Subcutaneous abdominal adipose tissue (tissue), 5 donors: ENCODE measurements around the gene THAP4.

Experiments
- H3K27ac ChIP-seq: one replicate; pipeline ENCODE4 v1.7.0; 2013; ENCODE audit warnings: low read depth, mild to moderate bottlenecking, inconsistent platforms, low read length, moderate library complexity
- H3K27me3 ChIP-seq, 5 donors: one replicate each; pipeline ENCODE4 v1.7.0; 2013; ENCODE audit warnings: low read length in 5 of 5, inconsistent platforms in 1 of 5; ENCODE audit not compliant: control insufficient read depth in 5 of 5, insufficient read depth in 4 of 5
- H3K36me3 ChIP-seq, 5 donors: one replicate each; pipeline ENCODE4 v1.7.0; 2013; ENCODE audit warnings: low read length in 5 of 5; ENCODE audit not compliant: control insufficient read depth in 5 of 5, insufficient read depth in 5 of 5
- H3K4me1 ChIP-seq, 5 donors: one replicate each; pipeline ENCODE4 v1.7.0; 2013; ENCODE audit warnings: low read length in 5 of 5, mild to moderate bottlenecking in 3 of 5, moderate library complexity in 1 of 5; ENCODE audit not compliant: control insufficient read depth in 5 of 5, insufficient read depth in 5 of 5
- H3K4me3 ChIP-seq, 5 donors: one replicate each; pipeline ENCODE4 v1.7.0; 2013; ENCODE audit warnings: low read length in 5 of 5, low read depth in 1 of 5
- H3K9ac ChIP-seq, 5 donors: one replicate each; pipeline ENCODE4 v1.7.0; 2013; ENCODE audit warnings: low read length in 5 of 5, mild to moderate bottlenecking in 4 of 5, moderate library complexity in 3 of 5
- H3K9me3 ChIP-seq, 5 donors: one replicate each; pipeline ENCODE4 v1.7.0; 2013; ENCODE audit warnings: low read length in 5 of 5; ENCODE audit not compliant: control insufficient read depth in 5 of 5
- donor health status: healthy.
- donor health status: healthy.
- donor health status: healthy.
- donor health status: healthy.
- donor health status: healthy.

THAP4 gene

GRCh38 chr2:241673797-241674725, 37.1 kb upstream of the THAP4 start:
- Histone ChIP-seq H3K4me3 (no peak overlapping the region), H3K27ac (no peak overlapping the region), H3K9ac (no peak overlapping the region), H3K4me1 (peaks cover 0 to 14% (median 3%) of the 10 kb centered on the region in 5 donors), H3K27me3 (no peaks in the 10 kb centered on the region), H3K36me3 (peaks cover 0 to 86% (median 61%) of the 10 kb centered on the region in 5 donors), H3K9me3 (no peaks in the 10 kb centered on the region)

GRCh38 chr2:241673189-241673663, 36.3 kb upstream of the THAP4 start:
- Histone ChIP-seq H3K27me3 (no peaks in the 10 kb centered on the region), H3K4me1 (peaks cover 0 to 14% (median 3%) of the 10 kb centered on the region in 5 donors), H3K36me3 (peaks cover 0 to 86% (median 64%) of the 10 kb centered on the region in 5 donors), H3K4me3 (no peak overlapping the region), H3K27ac (no peak overlapping the region), H3K9me3 (no peaks in the 10 kb centered on the region), H3K9ac (no peak overlapping the region)

- H3K27ac ChIP-seq: no peak overlapping the region
Measured at GRCh38 chr2:241672243-241673188, 35.6 kb upstream of the THAP4 start.

GRCh38 chr2:241671457-241672240, 34.7 kb upstream of the THAP4 start:
- H3K4me1 ChIP-seq: peaks cover 0 to 14% (median 3%) of the 10 kb centered on the region in 5 donors

More at GRCh38 chr2:241672243-241673188, 35.6 kb upstream of the THAP4 start:
- H3K9ac ChIP-seq: no peak overlapping the region
- no peaks in the 10 kb centered on the region for H3K9me3 ChIP-seq
- peaks cover 0 to 14% (median 3%) of the 10 kb centered on the region in 5 donors for H3K4me1 ChIP-seq
- H3K27me3 ChIP-seq: no peaks in the 10 kb centered on the region
- no peak overlapping the region for H3K4me3 ChIP-seq
- H3K36me3 ChIP-seq: peaks cover 0 to 86% (median 65%) of the 10 kb centered on the region in 5 donors

GRCh38 chr2:241670333-241671110, 33.6 kb upstream of the THAP4 start:
- Histone ChIP-seq H3K27ac (no peak overlapping the region), H3K36me3 (peaks cover 0 to 78% (median 61%) of the 10 kb centered on the region in 5 donors)

More at GRCh38 chr2:241671457-241672240, 34.7 kb upstream of the THAP4 start:
- Histone ChIP-seq H3K9ac (no peak overlapping the region), H3K4me3 (no peak overlapping the region), H3K27me3 (no peaks in the 10 kb centered on the region), H3K9me3 (no peaks in the 10 kb centered on the region), H3K27ac (no peak overlapping the region), H3K36me3 (peaks cover 0 to 85% (median 62%) of the 10 kb centered on the region in 5 donors)

GRCh38 chr2:241668839-241669238, 31.9 kb upstream of the THAP4 start:
- Histone ChIP-seq H3K9me3 (no peaks in the 10 kb centered on the region), H3K27ac (no peak overlapping the region), H3K4me3 (no peak overlapping the region), H3K27me3 (no peaks in the 10 kb centered on the region), H3K4me1 (peaks cover 0 to 14% (median 3%) of the 10 kb centered on the region in 5 donors), H3K9ac (no peak overlapping the region), H3K36me3 (peaks cover 0 to 70% (median 61%) of the 10 kb centered on the region in 5 donors)

More at GRCh38 chr2:241670333-241671110, 33.6 kb upstream of the THAP4 start:
- Histone ChIP-seq H3K4me1 (peaks cover 0 to 14% (median 3%) of the 10 kb centered on the region in 5 donors), H3K9ac (peak overlapping the region in 1 of 5 donors; percentile 43), H3K4me3 (peak overlapping the region in 2 of 5 donors; percentile 6 to 19), H3K27me3 (no peaks in the 10 kb centered on the region), H3K9me3 (no peaks in the 10 kb centered on the region)

- H3K27me3 ChIP-seq: no peaks in the 10 kb centered on the region
- H3K9me3 ChIP-seq: no peaks in the 10 kb centered on the region
- H3K27ac ChIP-seq: no peak overlapping the region
- H3K4me3 ChIP-seq: no peak overlapping the region
- H3K9ac ChIP-seq: no peak overlapping the region
- peaks cover 0 to 14% (median 3%) of the 10 kb centered on the region in 5 donors for H3K4me1 ChIP-seq
- H3K36me3 ChIP-seq: peaks cover 0 to 70% (median 61%) of the 10 kb centered on the region in 5 donors
Measured at GRCh38 chr2:241668354-241668753, 31.4 kb upstream of the THAP4 start.

- Histone ChIP-seq H3K27ac (no peak overlapping the region), H3K27me3 (no peaks in the 10 kb centered on the region), H3K9me3 (no peaks in the 10 kb centered on the region), H3K36me3 (peaks cover 2 to 62% (median 54%) of the 10 kb centered on the region in 5 donors), H3K4me1 (peaks cover 0 to 14% (median 3%) of the 10 kb centered on the region in 5 donors), H3K9ac (no peak overlapping the region), H3K4me3 (no peak overlapping the region)
Measured at GRCh38 chr2:241666627-241667400, 29.9 kb upstream of the THAP4 start.
